ENCODE results near the gene TOP3A. TPM values are rescaled to one million over a fixed set of nuclear protein-coding genes. Genes with fewer than 3 reads are reported as not detected.

The TOP3A gene
- total RNA-seq, 1 experiment from 2014 or later = 100 TPM

DNA sequence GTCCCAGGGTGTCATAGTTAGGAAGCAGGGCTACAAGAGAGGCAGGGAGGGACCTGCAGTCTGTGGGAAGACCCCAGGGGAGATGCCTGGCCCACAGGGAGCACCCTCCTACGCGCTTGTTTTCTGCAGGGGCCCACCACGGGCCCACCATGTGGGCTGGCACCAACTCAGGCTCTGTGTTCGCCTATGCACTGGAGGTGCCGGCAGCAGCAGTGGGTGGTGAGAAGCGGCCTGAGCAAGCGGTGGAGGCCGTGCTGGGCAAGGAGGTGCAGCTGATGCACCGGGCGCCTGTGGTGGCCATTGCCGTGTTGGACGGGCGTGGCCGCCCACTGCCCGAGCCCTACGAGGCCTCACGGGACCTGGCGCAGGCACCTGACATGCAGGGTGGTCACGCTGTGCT is 74.3 kb downstream of the TOP3A start:
- POLR2A ChIA-PET (ENCODE audit: low non-redundant PET) = no interaction called here

GRCh38 chr17:18238299-18238698 is 76.5 kb downstream of the TOP3A start:
- no peaks in the 10 kb centered on the region for H3K9me3 ChIP-seq (ENCODE audit: low read depth, low read length, poor library complexity, severe bottlenecking)
- H3K36me3 ChIP-seq (ENCODE audit: insufficient read depth, low read length, poor library complexity, severe bottlenecking) = peaks cover 12% of the 10 kb centered on the region
- intact Hi-C loops (cut with micrococcal nuclease; ENCODE audit: unreplicated experiment) = no loop called here
- H3K27ac ChIP-seq (ENCODE audit: low read depth, low read length, poor library complexity, severe bottlenecking) = no peak overlapping the region
- no peaks in the 10 kb centered on the region for H3K27me3 ChIP-seq (replicated peaks; ENCODE audit: insufficient read depth, low read depth, low read length, poor library complexity)
- POLR2A ChIA-PET (ENCODE audit: low non-redundant PET) = interaction anchor here (0.6 kb wide), 1 partner anchor 123 kb away, joined by 3 read pairs; no protein-coding TSS in a partner anchor
- no peak overlapping the region for H3K4me3 ChIP-seq (ENCODE audit: low read depth, low read length, poor library complexity, severe bottlenecking)
- TF ChIP-seq, protein P1, sequence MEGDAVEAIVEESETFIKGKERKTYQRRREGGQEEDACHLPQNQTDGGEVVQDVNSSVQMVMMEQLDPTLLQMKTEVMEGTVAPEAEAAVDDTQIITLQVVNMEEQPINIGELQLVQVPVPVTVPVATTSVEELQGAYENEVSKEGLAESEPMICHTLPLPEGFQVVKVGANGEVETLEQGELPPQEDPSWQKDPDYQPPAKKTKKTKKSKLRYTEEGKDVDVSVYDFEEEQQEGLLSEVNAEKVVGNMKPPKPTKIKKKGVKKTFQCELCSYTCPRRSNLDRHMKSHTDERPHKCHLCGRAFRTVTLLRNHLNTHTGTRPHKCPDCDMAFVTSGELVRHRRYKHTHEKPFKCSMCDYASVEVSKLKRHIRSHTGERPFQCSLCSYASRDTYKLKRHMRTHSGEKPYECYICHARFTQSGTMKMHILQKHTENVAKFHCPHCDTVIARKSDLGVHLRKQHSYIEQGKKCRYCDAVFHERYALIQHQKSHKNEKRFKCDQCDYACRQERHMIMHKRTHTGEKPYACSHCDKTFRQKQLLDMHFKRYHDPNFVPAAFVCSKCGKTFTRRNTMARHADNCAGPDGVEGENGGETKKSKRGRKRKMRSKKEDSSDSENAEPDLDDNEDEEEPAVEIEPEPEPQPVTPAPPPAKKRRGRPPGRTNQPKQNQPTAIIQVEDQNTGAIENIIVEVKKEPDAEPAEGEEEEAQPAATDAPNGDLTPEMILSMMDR (conservative IDR thresholded peaks at IDR 0.05; ENCODE audit: low read depth, low read length) = no peak
- TF ChIP-seq EZH2 (IDR thresholded peaks at IDR 0.05; ENCODE audit: borderline replicate concordance, low read depth, low read length, poor library complexity, severe bottlenecking) = no peak
- H3K4me1 ChIP-seq (ENCODE audit: insufficient read depth, low read length, poor library complexity, severe bottlenecking) = no peaks in the 10 kb centered on the region
- BruUV-seq (replicated peaks) = no TSS peak
- CTCF ChIA-PET = no interaction called here
- no peak for DNase-seq (ENCODE audit: low spot score)

More for the DNA sequence above, 74.3 kb downstream of the TOP3A start:
- H3K4me3 ChIP-seq (ENCODE audit: low read depth, low read length, poor library complexity, severe bottlenecking) = no peak overlapping the region
- TF ChIP-seq EZH2 (IDR thresholded peaks at IDR 0.05; ENCODE audit: borderline replicate concordance, low read depth, low read length, poor library complexity, severe bottlenecking) = no peak
- TF ChIP-seq, protein P1 (conservative IDR thresholded peaks at IDR 0.05; ENCODE audit: low read depth, low read length) = no peak
- peaks cover 9% of the 10 kb centered on the region for H3K36me3 ChIP-seq (ENCODE audit: insufficient read depth, low read length, poor library complexity, severe bottlenecking)
- CTCF ChIA-PET = no interaction called here
- H3K27me3 ChIP-seq (replicated peaks; ENCODE audit: insufficient read depth, low read depth, low read length, poor library complexity) = no peaks in the 10 kb centered on the region
- intact Hi-C loops (cut with micrococcal nuclease; ENCODE audit: unreplicated experiment) = no loop called here
- no peaks in the 10 kb centered on the region for H3K9me3 ChIP-seq (ENCODE audit: low read depth, low read length, poor library complexity, severe bottlenecking)
- no peak for DNase-seq (ENCODE audit: low spot score)
- H3K27ac ChIP-seq (ENCODE audit: low read depth, low read length, poor library complexity, severe bottlenecking) = no peak overlapping the region
- no TSS peak for BruUV-seq (replicated peaks)
- H3K4me1 ChIP-seq (ENCODE audit: insufficient read depth, low read length, poor library complexity, severe bottlenecking) = no peaks in the 10 kb centered on the region

DNA sequence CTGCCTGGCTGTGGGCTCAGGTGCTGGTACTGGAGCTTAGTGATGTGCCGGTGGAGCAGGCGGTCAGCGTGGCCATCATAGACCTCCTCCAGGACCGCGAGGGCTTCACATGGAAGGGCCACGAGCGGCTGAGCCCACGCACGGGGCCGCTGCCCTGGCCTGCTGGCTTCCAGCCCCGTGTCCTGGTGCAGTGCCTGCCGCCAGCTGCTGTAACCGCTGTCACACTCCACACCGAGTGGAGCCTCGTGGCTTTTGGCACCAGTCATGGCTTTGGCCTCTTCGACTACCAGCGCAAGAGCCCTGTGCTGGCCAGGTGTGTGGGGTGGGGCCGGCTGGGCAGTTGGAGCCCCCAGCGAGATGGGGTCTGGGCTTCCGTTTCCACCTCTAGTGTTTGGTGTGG is 77.3 kb downstream of the TOP3A start:
- Histone ChIP-seq H3K27ac (ENCODE audit: low read depth, low read length, poor library complexity, severe bottlenecking) (no peak overlapping the region), H3K4me3 (ENCODE audit: low read depth, low read length, poor library complexity, severe bottlenecking) (no peak overlapping the region), H3K9me3 (ENCODE audit: low read depth, low read length, poor library complexity, severe bottlenecking) (no peaks in the 10 kb centered on the region), H3K27me3 (replicated peaks; ENCODE audit: insufficient read depth, low read depth, low read length, poor library complexity) (no peaks in the 10 kb centered on the region), H3K4me1 (ENCODE audit: insufficient read depth, low read length, poor library complexity, severe bottlenecking) (no peaks in the 10 kb centered on the region), H3K36me3 (ENCODE audit: insufficient read depth, low read length, poor library complexity, severe bottlenecking) (peaks cover 12% of the 10 kb centered on the region)
- intact Hi-C loops (cut with micrococcal nuclease; ENCODE audit: unreplicated experiment) = no loop called here
- no peak for DNase-seq (ENCODE audit: low spot score)
- no TSS peak for BruUV-seq (replicated peaks)
- TF ChIP-seq, protein P1 (conservative IDR thresholded peaks at IDR 0.05; ENCODE audit: low read depth, low read length) = no peak
- no peak for TF ChIP-seq EZH2 (IDR thresholded peaks at IDR 0.05; ENCODE audit: borderline replicate concordance, low read depth, low read length, poor library complexity, severe bottlenecking)
- CTCF ChIA-PET = no interaction called here
- POLR2A ChIA-PET (ENCODE audit: low non-redundant PET) = no interaction called here

Data from A673 (cell line).